ENCODE data around the gene CALHM6. TPM values are rescaled to one million over a fixed set of nuclear protein-coding genes. Genes with fewer than 3 reads are reported as not detected.

The CALHM6 gene
- total and polyA plus RNA-seq, 7 donors, result 1.3 to 32.0 (median 8.6) TPM

Other genes with a start within 250 kb of the CALHM6 start
- 10 to 100 TPM; 15.1 to 18.5 (median 15.5) TPM for gene TSPYL4, start 207.3 kb upstream of the CALHM6 start, total RNA-seq
- gene TSPYL4, start 207.3 kb upstream of the CALHM6 start, polyA plus RNA-seq, result 10 to 100 TPM in 1 of 3 donors, 1 to 10 TPM in 2; 3.0 to 10.4 (median 4.2) TPM
- gene TSPYL1, start 181.4 kb upstream of the CALHM6 start, total RNA-seq, result 10 to 100 TPM; 52.8 to 79.6 (median 65.8) TPM
- gene TSPYL1, start 181.4 kb upstream of the CALHM6 start, polyA plus RNA-seq, result 10 to 100 TPM; 24.6 to 39.0 (median 30.1) TPM
- gene DSE, start 90.4 kb upstream of the CALHM6 start, total RNA-seq, result 10 to 100 TPM; 17.9 to 29.5 (median 25.6) TPM
- 1 to 10 TPM; 2.5 to 7.6 (median 5.4) TPM for gene DSE, start 90.4 kb upstream of the CALHM6 start, polyA plus RNA-seq
- 1 to 10 TPM; 1.5 to 2.5 (median 1.9) TPM for gene CALHM5, start 50.3 kb downstream of the CALHM6 start, total RNA-seq
- under 1 TPM; 0.23 to 0.60 (median 0.57) TPM for gene CALHM5, start 50.3 kb downstream of the CALHM6 start, polyA plus RNA-seq
- not detected for gene TRAPPC3L, start 84.3 kb downstream of the CALHM6 start, total RNA-seq
- gene TRAPPC3L, start 84.3 kb downstream of the CALHM6 start, polyA plus RNA-seq, result not detected
- gene CALHM4, start 92.4 kb downstream of the CALHM6 start, total RNA-seq, result not detected
- gene CALHM4, start 92.4 kb downstream of the CALHM6 start, polyA plus RNA-seq, result not detected
- 100 to 1,000 TPM in 1 of 4 donors, 10 to 100 TPM in 3; 75.0 to 119 (median 89.1) TPM for gene RWDD1, start 110.1 kb downstream of the CALHM6 start, total RNA-seq
- gene RWDD1, start 110.1 kb downstream of the CALHM6 start, polyA plus RNA-seq, result 10 to 100 TPM; 29.5 to 73.3 (median 52.7) TPM
- gene RSPH4A, start 155.1 kb downstream of the CALHM6 start, total RNA-seq, result 1 to 10 TPM in 2 of 4 donors, under 1 TPM in 2; under 0.01 to 1.1 (median 0.71) TPM
- gene RSPH4A, start 155.1 kb downstream of the CALHM6 start, polyA plus RNA-seq, result under 1 TPM in 1 of 3 donors, not detected in 2; 0.19 TPM
- gene ZUP1, start 207.4 kb downstream of the CALHM6 start, total RNA-seq, result 10 to 100 TPM in 1 of 4 donors, 1 to 10 TPM in 3; 6.5 to 10.5 (median 8.6) TPM
- 1 to 10 TPM; 1.8 to 7.9 (median 7.6) TPM for gene ZUP1, start 207.4 kb downstream of the CALHM6 start, polyA plus RNA-seq
- gene KPNA5, start 219.8 kb downstream of the CALHM6 start, total RNA-seq, result 10 to 100 TPM; 13.0 to 22.4 (median 15.1) TPM
- gene KPNA5, start 219.8 kb downstream of the CALHM6 start, polyA plus RNA-seq, result 1 to 10 TPM in 2 of 3 donors, under 1 TPM in 1; 0.60 to 2.6 (median 1.2) TPM